Measurements from ENCODE around the gene LRP2. TPM values are rescaled to one million over a fixed set of nuclear protein-coding genes. Genes with fewer than 3 reads are reported as not detected.

LRP2 gene
- total and polyA plus RNA-seq, 3 experiments from 2014 or later, result 0.04 to 0.07 TPM; not detected in 1

- CTCF ChIA-PET, result interaction anchor here (1.2 kb wide), 1 partner anchor 10 kb away, joined by 3 read pairs; no protein-coding TSS in a partner anchor
These were observed 60.0 kb downstream of the LRP2 start for GRCh38 chr2:169302364-169302763.

GRCh38 chr2:169301596-169302335 lies 60.6 kb downstream of the LRP2 start:
- no peak overlapping the region for H3K27ac ChIP-seq (ENCODE audit: low read depth, low read length)
- peaks cover 17 to 22% of the 10 kb centered on the region in 2 donors for H3K27me3 Mint-ChIP-seq
- H3K4me3 Mint-ChIP-seq, result no peak overlapping the region
- POLR2A ChIA-PET, result no interaction called here
- CTCF ChIA-PET, result interaction anchor here (1.2 kb wide), 1 partner anchor 11 kb away, joined by 3 read pairs; no protein-coding TSS in a partner anchor
- H3K9me3 ChIP-seq (ENCODE audit: low read length), result no peaks in the 10 kb centered on the region
- H3K27ac Mint-ChIP-seq, result no peak overlapping the region
- no peaks in the 10 kb centered on the region for H3K4me1 ChIP-seq (ENCODE audit: insufficient read depth, low read length)
- H3K36me3 Mint-ChIP-seq, result no peaks in the 10 kb centered on the region
- no peaks in the 10 kb centered on the region for H3K4me1 Mint-ChIP-seq
- peaks cover 6% of the 10 kb centered on the region for H3K27me3 ChIP-seq (ENCODE audit: insufficient read depth, low read length, poor library complexity, severe bottlenecking)
- no peak overlapping the region for H3K4me3 ChIP-seq (ENCODE audit: low read length)
- no peaks in the 10 kb centered on the region for H3K9me3 Mint-ChIP-seq
- no peaks in the 10 kb centered on the region for H3K36me3 ChIP-seq (ENCODE audit: insufficient read depth, low read length)
- DNase-seq, result no peak

More at GRCh38 chr2:169302364-169302763, 60.0 kb downstream of the LRP2 start:
- no peak for DNase-seq
- POLR2A ChIA-PET, result no interaction called here
- Mint-ChIP-seq H3K27me3 (peaks cover 12 to 16% of the 10 kb centered on the region in 2 donors), H3K27ac (no peak overlapping the region), H3K36me3 (no peaks in the 10 kb centered on the region), H3K4me1 (no peaks in the 10 kb centered on the region), H3K4me3 (no peak overlapping the region), H3K9me3 (no peaks in the 10 kb centered on the region)
- Histone ChIP-seq H3K9me3 (ENCODE audit: low read length) (no peaks in the 10 kb centered on the region), H3K27ac (ENCODE audit: low read depth, low read length) (no peak overlapping the region), H3K4me1 (ENCODE audit: insufficient read depth, low read length) (no peaks in the 10 kb centered on the region), H3K4me3 (ENCODE audit: low read length) (no peak overlapping the region), H3K36me3 (ENCODE audit: insufficient read depth, low read length) (no peaks in the 10 kb centered on the region), H3K27me3 (ENCODE audit: insufficient read depth, low read length, poor library complexity, severe bottlenecking) (peaks cover 6% of the 10 kb centered on the region)

- H3K27me3 Mint-ChIP-seq, result peaks cover 17 to 22% of the 10 kb centered on the region in 2 donors
These were observed 61.5 kb downstream of the LRP2 start for GRCh38 chr2:169300636-169301530.

GRCh38 chr2:169298007-169298406 lies 64.3 kb downstream of the LRP2 start:
- POLR2A ChIA-PET, result no interaction called here

More at GRCh38 chr2:169300636-169301530, 61.5 kb downstream of the LRP2 start:
- no peak overlapping the region for H3K27ac ChIP-seq (ENCODE audit: low read depth, low read length)
- no peaks in the 10 kb centered on the region for H3K9me3 ChIP-seq (ENCODE audit: low read length)
- Mint-ChIP-seq H3K9me3 (no peaks in the 10 kb centered on the region), H3K4me1 (no peaks in the 10 kb centered on the region), H3K36me3 (no peaks in the 10 kb centered on the region), H3K27ac (no peak overlapping the region), H3K4me3 (no peak overlapping the region)
- no peaks in the 10 kb centered on the region for H3K36me3 ChIP-seq (ENCODE audit: insufficient read depth, low read length)
- ChIA-PET POLR2A (no interaction called here), CTCF (no interaction called here)
- no peak overlapping the region for H3K4me3 ChIP-seq (ENCODE audit: low read length)
- no peaks in the 10 kb centered on the region for H3K4me1 ChIP-seq (ENCODE audit: insufficient read depth, low read length)
- H3K27me3 ChIP-seq (ENCODE audit: insufficient read depth, low read length, poor library complexity, severe bottlenecking), result peaks cover 6% of the 10 kb centered on the region
- no peak for DNase-seq

GRCh38 chr2:169294001-169294675 lies 68.2 kb downstream of the LRP2 start:
- ChIA-PET POLR2A (no interaction called here), CTCF (no interaction called here)
- Mint-ChIP-seq H3K27ac (no peak overlapping the region), H3K4me1 (no peaks in the 10 kb centered on the region), H3K9me3 (no peaks in the 10 kb centered on the region), H3K27me3 (peaks cover 16 to 25% of the 10 kb centered on the region in 2 donors), H3K4me3 (no peak overlapping the region), H3K36me3 (no peaks in the 10 kb centered on the region)
- Histone ChIP-seq H3K27ac (ENCODE audit: low read depth, low read length) (no peak overlapping the region), H3K36me3 (ENCODE audit: insufficient read depth, low read length) (no peaks in the 10 kb centered on the region), H3K4me1 (ENCODE audit: insufficient read depth, low read length) (no peaks in the 10 kb centered on the region), H3K4me3 (ENCODE audit: low read length) (no peak overlapping the region), H3K9me3 (ENCODE audit: low read length) (no peaks in the 10 kb centered on the region), H3K27me3 (ENCODE audit: insufficient read depth, low read length, poor library complexity, severe bottlenecking) (no peaks in the 10 kb centered on the region)
- no peak for DNase-seq

More at GRCh38 chr2:169298007-169298406, 64.3 kb downstream of the LRP2 start:
- Histone ChIP-seq H3K4me3 (ENCODE audit: low read length) (no peak overlapping the region), H3K36me3 (ENCODE audit: insufficient read depth, low read length) (no peaks in the 10 kb centered on the region), H3K27ac (ENCODE audit: low read depth, low read length) (no peak overlapping the region), H3K27me3 (ENCODE audit: insufficient read depth, low read length, poor library complexity, severe bottlenecking) (peaks cover 6% of the 10 kb centered on the region), H3K4me1 (ENCODE audit: insufficient read depth, low read length) (no peaks in the 10 kb centered on the region), H3K9me3 (ENCODE audit: low read length) (no peaks in the 10 kb centered on the region)
- Mint-ChIP-seq H3K9me3 (no peaks in the 10 kb centered on the region), H3K4me3 (no peak overlapping the region), H3K4me1 (no peaks in the 10 kb centered on the region), H3K36me3 (no peaks in the 10 kb centered on the region), H3K27me3 (peaks cover 11 to 23% of the 10 kb centered on the region in 2 donors), H3K27ac (no peak overlapping the region)
- CTCF ChIA-PET, result no interaction called here
- no peak for DNase-seq

- Mint-ChIP-seq H3K4me1 (no peaks in the 10 kb centered on the region), H3K27me3 (peaks cover 7 to 8% of the 10 kb centered on the region in 2 donors), H3K4me3 (no peak overlapping the region), H3K27ac (no peak overlapping the region), H3K36me3 (no peaks in the 10 kb centered on the region), H3K9me3 (no peaks in the 10 kb centered on the region)
- no peak for DNase-seq
- Histone ChIP-seq H3K36me3 (ENCODE audit: insufficient read depth, low read length) (no peaks in the 10 kb centered on the region), H3K9me3 (ENCODE audit: low read length) (no peaks in the 10 kb centered on the region), H3K27ac (ENCODE audit: low read depth, low read length) (no peak overlapping the region), H3K27me3 (ENCODE audit: insufficient read depth, low read length, poor library complexity, severe bottlenecking) (no peaks in the 10 kb centered on the region), H3K4me3 (ENCODE audit: low read length) (no peak overlapping the region), H3K4me1 (ENCODE audit: insufficient read depth, low read length) (no peaks in the 10 kb centered on the region)
- ChIA-PET POLR2A (no interaction called here), CTCF (no interaction called here)
These were observed 70.8 kb downstream of the LRP2 start for GRCh38 chr2:169291517-169291916.

GRCh38 chr2:169290433-169290832 lies 71.9 kb downstream of the LRP2 start:
- Mint-ChIP-seq H3K4me3 (no peak overlapping the region), H3K9me3 (no peaks in the 10 kb centered on the region), H3K27ac (no peak overlapping the region), H3K27me3 (peaks cover 7 to 11% of the 10 kb centered on the region in 2 donors), H3K4me1 (no peaks in the 10 kb centered on the region), H3K36me3 (no peaks in the 10 kb centered on the region)
- CTCF ChIA-PET, result no interaction called here
- H3K27me3 ChIP-seq (ENCODE audit: insufficient read depth, low read length, poor library complexity, severe bottlenecking), result no peaks in the 10 kb centered on the region
- H3K4me3 ChIP-seq (ENCODE audit: low read length), result no peak overlapping the region
- POLR2A ChIA-PET, result no interaction called here
- DNase-seq, result no peak
- H3K36me3 ChIP-seq (ENCODE audit: insufficient read depth, low read length), result no peaks in the 10 kb centered on the region
- no peak overlapping the region for H3K27ac ChIP-seq (ENCODE audit: low read depth, low read length)
- no peaks in the 10 kb centered on the region for H3K4me1 ChIP-seq (ENCODE audit: insufficient read depth, low read length)
- no peaks in the 10 kb centered on the region for H3K9me3 ChIP-seq (ENCODE audit: low read length)

GRCh38 chr2:169287666-169288065 lies 74.7 kb downstream of the LRP2 start:
- CTCF ChIA-PET, result no interaction called here
- Mint-ChIP-seq H3K4me3 (no peak overlapping the region), H3K27ac (no peak overlapping the region), H3K4me1 (no peaks in the 10 kb centered on the region), H3K27me3 (peaks cover 7 to 18% of the 10 kb centered on the region in 2 donors), H3K36me3 (no peaks in the 10 kb centered on the region), H3K9me3 (no peaks in the 10 kb centered on the region)
- Histone ChIP-seq H3K27me3 (ENCODE audit: insufficient read depth, low read length, poor library complexity, severe bottlenecking) (no peaks in the 10 kb centered on the region), H3K9me3 (ENCODE audit: low read length) (no peaks in the 10 kb centered on the region), H3K27ac (ENCODE audit: low read depth, low read length) (no peak overlapping the region), H3K4me1 (ENCODE audit: insufficient read depth, low read length) (no peaks in the 10 kb centered on the region), H3K4me3 (ENCODE audit: low read length) (no peak overlapping the region), H3K36me3 (ENCODE audit: insufficient read depth, low read length) (no peaks in the 10 kb centered on the region)
- DNase-seq, result no peak
- POLR2A ChIA-PET, result no interaction called here
